Muscle of leg (tissue), 16 donors: ENCODE results near the gene FBH1. TPM values are rescaled to one million over a fixed set of nuclear protein-coding genes. Genes with fewer than 3 reads are reported as not detected.
"Not testable (repeated sequence)": the region's sequence is repeated elsewhere in the genome, so short reads cannot be mapped to it uniquely, and the experiment has no call there.

Source experiments
- DNase-seq: peaks from one replicate; pipeline ENCODE4 v3.0.0; 2013
- H3K27ac ChIP-seq: one replicate; pipeline ENCODE4 v1.5.1; 2013; ENCODE audit warnings: mild to moderate bottlenecking, low read length, control low read depth
- H3K27me3 ChIP-seq: one replicate; pipeline ENCODE4 v1.6.1; 2013; ENCODE audit warnings: low read length; ENCODE audit not compliant: control insufficient read depth, insufficient read depth
- H3K36me3 ChIP-seq: one replicate; pipeline ENCODE4 v1.6.1; 2013; ENCODE audit warnings: low read length; ENCODE audit not compliant: control insufficient read depth, insufficient read depth
- H3K4me1 ChIP-seq: one replicate; pipeline ENCODE4 v1.6.1; 2013; ENCODE audit warnings: low read length; ENCODE audit not compliant: control insufficient read depth, insufficient read depth
- H3K4me3 ChIP-seq: one replicate; pipeline ENCODE4 v1.5.1; 2013; ENCODE audit warnings: low read length, control low read depth
- H3K9me3 ChIP-seq: replicated peaks from 2 replicates; pipeline ENCODE4 v1.6.1; 2013; ENCODE audit warnings: low read depth, low read length; ENCODE audit not compliant: control insufficient read depth
- WGBS: methylation state at CpG from one replicate; pipeline ENCODE4 v1.1.5; 2013; ENCODE audit warnings: missing lambda C conversion rate; ENCODE audit not compliant: insufficient coverage; 5-methylcytosine and 5-hydroxymethylcytosine counted together
- long read RNA-seq, 11 donors: transcript quantifications; one replicate each; lab custom pipeline, GENCODE V29; 2026
- polyA plus RNA-seq, 8 donors: library from polyadenylated mRNA; unstranded; fragments of 120-200 nt; gene quantifications; one replicate each; pipeline versions ENCODE4 v1.2.1 to v1.2.3, GENCODE V29; 2013; ENCODE audit warnings: inconsistent platforms in 1 of 8, low replicate concordance in 1 of 8; ENCODE audit not compliant: insufficient read length in 8 of 8, insufficient read depth in 1 of 8
- total RNA-seq: library from RNA; stranded (reverse); fragments of 120-200 nt; gene quantifications from one replicate; pipeline ENCODE4 v1.2.4, GENCODE V29; 2013

The FBH1 gene
- total RNA-seq (56.9 TPM), polyA plus RNA-seq (10 to 100 TPM; 45.8 to 57.7 (median 52.1) TPM)
- long read RNA-seq, donor 1, partial matches to known transcripts, result 20 of 21 reads
- long read RNA-seq, donor 1, other reads (novel, unspliced or antisense), result 0 of 21 reads
- long read RNA-seq, donor 2, result 0 reads
- long read RNA-seq, donor 3, transcript FBH1-201 (21 exons, 3,560 nt), result major isoform, 7 of 34 reads
- long read RNA-seq, donor 3, partial matches to known transcripts, result 25 of 34 reads
- long read RNA-seq, donor 3, other reads (novel, unspliced or antisense), result 0 of 34 reads
- long read RNA-seq, donor 4, partial matches to known transcripts, result 0 of 3 reads
- long read RNA-seq, donor 4, other reads (novel, unspliced or antisense), result 0 of 3 reads
- long read RNA-seq, donor 5, transcript FBH1-201 (21 exons, 3,560 nt), result major isoform, 5 of 55 reads
- long read RNA-seq, donor 5, partial matches to known transcripts, result 49 of 55 reads
- long read RNA-seq, donor 5, other reads (novel, unspliced or antisense), result 0 of 55 reads
- long read RNA-seq, donor 6, transcript FBH1-201 (21 exons, 3,560 nt), result major isoform, 5 of 14 reads
- long read RNA-seq, donor 6, partial matches to known transcripts, result 7 of 14 reads
- long read RNA-seq, donor 6, other reads (novel, unspliced or antisense), result 0 of 14 reads
- long read RNA-seq, donor 7, partial matches to known transcripts, result 20 of 21 reads
- long read RNA-seq, donor 7, other reads (novel, unspliced or antisense), result 0 of 21 reads
- long read RNA-seq, donor 8, partial matches to known transcripts, result 0 of 2 reads
- long read RNA-seq, donor 8, other reads (novel, unspliced or antisense), result 0 of 2 reads
- long read RNA-seq, donor 9, partial matches to known transcripts, result 12 of 13 reads
- long read RNA-seq, donor 9, other reads (novel, unspliced or antisense), result 0 of 13 reads
- long read RNA-seq, donor 10, partial matches to known transcripts, result 5 of 6 reads
- long read RNA-seq, donor 10, other reads (novel, unspliced or antisense), result 0 of 6 reads
- long read RNA-seq, donor 11, partial matches to known transcripts, result 12 of 12 reads
- long read RNA-seq, donor 11, other reads (novel, unspliced or antisense), result 0 of 12 reads

DNA sequence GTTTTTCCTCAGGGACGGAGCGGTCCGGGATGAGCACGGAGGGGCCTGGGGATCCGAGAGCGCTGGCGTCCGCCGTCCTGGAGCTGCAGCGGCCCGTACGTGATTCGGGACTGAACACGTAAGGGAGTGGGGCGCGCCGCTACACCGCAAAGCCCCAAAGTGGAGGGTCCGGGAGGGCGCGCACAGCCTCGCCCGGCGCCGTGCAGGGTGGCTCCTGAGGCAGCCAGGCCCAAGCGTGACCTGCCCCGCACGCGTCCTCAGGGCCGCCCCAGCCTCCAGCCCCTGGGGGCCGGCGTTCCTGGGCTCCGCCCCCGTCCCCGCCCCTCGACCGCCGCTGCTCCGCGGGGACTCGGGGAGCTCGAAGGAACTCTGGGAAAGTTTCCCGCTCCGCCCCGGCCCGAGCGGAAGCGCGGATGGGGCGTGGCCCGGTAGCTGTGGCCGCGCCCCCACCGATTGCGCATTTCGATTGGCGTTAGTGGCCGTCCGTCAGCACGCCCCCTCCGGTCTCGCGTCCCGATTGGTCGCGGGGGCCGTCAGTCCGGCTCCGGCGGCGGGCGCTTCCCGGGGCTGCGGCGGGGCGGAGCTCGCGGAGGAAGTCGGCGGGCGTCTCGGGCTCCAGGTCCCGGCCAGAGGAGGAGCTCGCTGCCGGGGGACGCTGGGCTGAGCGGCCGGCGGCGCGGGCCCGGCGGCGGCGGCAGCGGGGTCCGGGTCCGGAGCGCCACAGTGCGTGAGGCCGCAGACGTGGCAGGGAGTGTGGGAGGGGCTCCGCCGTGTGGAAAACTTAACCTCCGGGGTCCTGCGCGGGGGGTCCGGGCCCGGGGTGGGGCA, at the start of gene FBH1, which contains the start of gene ANKRD16:
Gene FBH1, plus strand, starts transcription at position 620 of the 828 bp plus-strand sequence. Its CDS starts 103 bp downstream, at position 723.
Gene ANKRD16, minus strand, starts transcription at position 270 of the 828 bp plus-strand sequence. CDS start 539 bp downstream, outside the sequence.
- DNase-seq, result peak; percentile 100
- Histone ChIP-seq H3K27ac (peak within 1 kb of the TSS; percentile 74), H3K4me3 (peak within 1 kb of the TSS; percentile 81), H3K4me1 (peaks cover 26% of the 10 kb centered on the region), H3K36me3 (peaks cover 28% of the 10 kb centered on the region), H3K27me3 (no peaks in the 10 kb centered on the region), H3K9me3 (no peaks in the 10 kb centered on the region)
- under 1% methylated on average over 109 of the region's 109 CpGs for WGBS

DNA sequence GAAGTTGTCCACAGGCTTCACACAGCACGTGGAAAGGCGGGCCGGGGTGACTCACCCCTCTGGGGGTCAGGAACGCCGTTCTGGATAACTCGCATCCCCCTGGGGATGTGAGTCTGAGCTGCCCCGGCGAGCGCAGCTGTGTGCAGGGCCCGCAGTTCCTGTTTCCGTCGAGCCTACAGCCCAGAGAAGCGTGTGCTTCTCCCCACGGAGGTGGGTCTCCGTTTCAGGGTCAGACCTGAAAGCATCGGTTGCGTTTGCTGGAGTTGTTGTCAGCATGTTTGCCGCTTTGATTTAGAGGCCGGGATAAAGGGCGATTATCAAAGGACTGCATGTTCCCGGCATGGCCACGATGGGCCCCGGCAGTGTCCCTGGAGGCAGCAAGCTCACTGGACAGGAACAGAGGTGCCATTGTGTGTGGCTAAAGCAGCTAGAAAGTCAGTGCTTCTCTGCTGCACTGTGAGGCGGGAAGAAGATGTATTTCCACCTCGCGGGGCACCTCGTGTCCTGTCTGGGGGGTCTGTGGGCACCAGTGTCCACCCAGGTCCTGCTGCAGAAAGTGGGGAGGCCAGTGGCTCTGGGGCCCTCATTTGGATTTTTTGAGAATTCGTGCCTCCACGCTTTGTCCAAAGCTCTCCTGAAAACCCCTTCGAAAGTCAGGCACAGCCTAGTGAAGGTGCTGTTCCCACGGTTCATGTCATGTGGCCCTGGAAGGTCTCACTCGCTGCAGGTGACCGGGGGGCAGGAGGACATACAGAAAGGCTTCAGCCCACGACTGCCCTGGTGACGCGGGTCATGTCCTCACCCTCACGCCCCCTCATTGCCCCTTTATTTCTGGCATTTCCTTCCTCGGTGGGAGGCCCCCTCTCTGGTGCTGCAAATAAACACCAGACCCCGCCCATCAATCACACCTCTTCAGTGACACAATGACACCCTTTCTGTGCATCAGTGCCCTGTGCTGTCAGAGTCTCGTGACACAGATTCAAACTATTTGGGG, 49.4 kb upstream of the FBH1 start:
- peaks cover 7% of the 10 kb centered on the region for H3K4me1 ChIP-seq
- H3K4me3 ChIP-seq, result peak overlapping the region; percentile 11
- no peaks in the 10 kb centered on the region for H3K9me3 ChIP-seq
- WGBS, result 22% methylated on average over 37 of the region's 40 CpGs
- H3K27me3 ChIP-seq, result peaks cover 5% of the 10 kb centered on the region
- no peaks in the 10 kb centered on the region for H3K36me3 ChIP-seq
- peak; percentile 64 for DNase-seq
- H3K27ac ChIP-seq, result peak overlapping the region; percentile 29

DNA sequence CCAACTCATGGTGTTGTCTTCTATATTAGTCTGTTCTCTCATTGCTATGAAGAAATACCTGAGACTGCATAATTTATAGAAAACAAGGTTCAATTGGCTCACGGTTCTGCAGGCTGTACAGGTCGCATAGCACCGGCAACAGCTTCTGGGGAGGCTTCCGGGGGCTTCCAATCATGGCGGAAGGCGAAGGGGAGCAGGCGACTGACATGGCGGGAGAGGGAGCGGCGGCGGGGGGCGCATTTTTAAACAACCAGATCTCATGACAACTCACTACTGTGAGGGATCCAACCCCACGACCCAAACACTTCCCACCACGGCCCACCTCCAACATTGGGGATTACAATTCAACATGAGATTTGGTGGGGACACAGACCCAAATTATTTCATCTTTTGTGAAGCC, 48.1 kb upstream of the FBH1 start:
- H3K36me3 ChIP-seq, result no peaks in the 10 kb centered on the region
- peaks cover 5% of the 10 kb centered on the region for H3K27me3 ChIP-seq
- WGBS, result 90% methylated on average over 9 of the region's 14 CpGs
- H3K4me1 ChIP-seq, result peaks cover 7% of the 10 kb centered on the region
- DNase-seq, result no peak
- H3K9me3 ChIP-seq, result no peaks in the 10 kb centered on the region
- no peak overlapping the region for H3K4me3 ChIP-seq
- no peak overlapping the region for H3K27ac ChIP-seq

DNA sequence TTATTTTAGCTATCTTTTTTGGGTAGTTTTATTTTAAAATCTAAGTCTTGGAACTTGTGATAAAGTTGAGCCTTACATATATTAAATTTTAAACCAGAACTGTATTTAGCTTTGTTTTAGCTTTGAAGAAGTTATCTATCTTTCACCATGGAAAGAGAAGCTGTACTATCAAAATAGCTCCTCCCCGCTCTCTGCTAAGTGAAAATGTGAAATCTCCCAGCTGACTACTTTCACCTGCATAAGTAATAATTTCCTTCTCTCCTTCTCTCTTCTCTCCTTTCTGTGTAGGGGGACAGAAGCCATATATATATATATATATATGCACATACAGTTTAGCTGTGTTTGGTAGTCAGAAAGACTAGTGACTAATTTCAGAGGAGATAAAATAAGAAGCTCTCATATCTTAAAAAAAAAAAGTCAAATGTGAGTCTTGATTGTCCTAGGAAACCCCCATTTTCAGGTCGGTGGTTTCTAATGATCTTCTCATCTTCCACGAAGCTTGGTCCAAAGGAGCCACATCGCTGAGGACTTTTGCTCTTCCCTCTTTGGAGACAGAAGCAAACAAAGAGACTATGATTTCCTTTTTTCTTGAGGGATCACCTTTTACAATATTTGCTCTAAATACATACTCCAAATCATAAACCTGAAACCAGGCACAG, 46.2 kb upstream of the FBH1 start:
- Histone ChIP-seq H3K4me3 (no peak overlapping the region), H3K27me3 (peaks cover 5% of the 10 kb centered on the region), H3K4me1 (peaks cover 7% of the 10 kb centered on the region), H3K36me3 (no peaks in the 10 kb centered on the region), H3K27ac (no peak overlapping the region), H3K9me3 (no peaks in the 10 kb centered on the region)
- DNase-seq, result no peak
- WGBS, result 82% methylated on average over 3 of the region's 4 CpGs

DNA sequence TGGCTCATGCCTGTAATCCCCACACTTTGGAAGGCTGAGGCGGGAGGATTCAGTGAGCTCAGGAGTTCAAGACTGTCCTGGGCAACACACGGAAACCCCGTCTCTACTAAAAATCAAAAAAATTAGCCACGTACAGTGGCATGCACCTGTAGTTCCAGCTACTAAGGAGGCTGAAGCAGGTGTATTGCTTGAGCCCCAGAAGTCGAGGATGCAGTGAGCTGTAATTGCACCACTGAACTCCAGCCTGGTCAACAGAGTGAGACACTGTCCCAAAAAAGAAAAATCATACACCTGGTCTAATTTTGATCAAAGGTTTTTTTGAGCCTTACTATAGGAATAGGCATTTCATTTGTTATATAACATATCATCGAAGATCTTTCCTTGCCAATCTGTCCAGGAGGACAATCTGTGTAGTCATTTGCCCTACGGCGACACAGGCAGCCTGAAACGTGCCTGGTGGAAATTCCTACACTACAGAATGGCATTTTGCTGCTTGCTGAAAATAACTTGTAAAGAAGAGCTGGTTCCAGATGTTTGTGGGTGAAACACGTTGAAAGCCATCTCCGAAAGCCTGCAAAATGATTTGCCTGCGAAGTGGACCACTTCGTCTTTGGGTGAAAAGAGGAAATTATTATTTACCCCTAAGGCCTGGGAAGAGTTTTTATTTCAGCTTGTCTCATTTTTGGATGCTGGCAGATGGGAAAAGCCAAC, 45.5 kb upstream of the FBH1 start:
- H3K27ac ChIP-seq, result no peak overlapping the region
- no peaks in the 10 kb centered on the region for H3K36me3 ChIP-seq
- no peak for DNase-seq
- H3K27me3 ChIP-seq, result peaks cover 4% of the 10 kb centered on the region
- WGBS, result 73% methylated on average over 5 of the region's 13 CpGs
- H3K4me3 ChIP-seq, result no peak overlapping the region
- H3K4me1 ChIP-seq, result peaks cover 7% of the 10 kb centered on the region
- H3K9me3 ChIP-seq, result no peaks in the 10 kb centered on the region

DNA sequence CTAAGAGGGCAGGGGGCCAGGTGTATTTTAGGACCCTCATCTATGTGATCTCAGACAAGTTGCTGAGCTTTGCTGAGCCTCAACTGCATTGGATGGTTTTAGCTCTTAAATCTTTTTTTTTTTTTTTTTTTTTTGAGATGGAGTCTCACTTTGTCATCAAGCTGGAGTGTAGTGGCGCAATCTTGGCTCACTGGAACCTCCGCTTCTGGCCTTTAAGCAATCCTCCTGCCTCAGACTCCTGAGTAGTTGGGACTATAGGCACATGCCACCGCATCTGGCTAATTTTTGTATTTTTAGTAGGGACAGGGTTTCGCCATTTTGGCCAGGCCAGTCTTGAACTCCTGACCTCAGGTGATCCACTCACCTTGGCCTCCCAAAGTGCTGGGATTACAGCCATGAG, 43.4 kb upstream of the FBH1 start:
- peak overlapping the region; percentile 74 for H3K27ac ChIP-seq
- H3K4me3 ChIP-seq, H3K27me3 ChIP-seq, H3K36me3 ChIP-seq, H3K4me1 ChIP-seq, H3K9me3 ChIP-seq, DNase-seq: not testable (repeated sequence)
- 100% methylated on average over 1 of the region's 4 CpGs for WGBS

DNA sequence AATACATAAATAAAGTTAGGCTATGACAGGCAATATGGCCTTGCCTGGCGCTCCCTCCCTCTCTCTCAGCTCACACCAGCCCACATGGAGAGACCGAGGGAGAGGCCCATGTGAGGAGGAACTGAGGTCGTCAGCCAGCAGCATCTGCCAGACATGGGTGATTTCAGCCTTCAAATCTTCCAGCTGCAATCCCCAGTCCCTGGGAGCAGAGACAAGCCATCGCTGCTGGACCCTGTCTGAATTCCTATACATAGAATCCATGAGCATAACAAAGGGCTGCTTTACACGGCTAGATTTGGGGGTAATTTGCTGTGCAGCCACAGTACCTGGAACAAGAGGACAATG, 35.9 kb upstream of the FBH1 start:
- Histone ChIP-seq H3K4me1 (peaks cover 5% of the 10 kb centered on the region), H3K9me3 (no peaks in the 10 kb centered on the region), H3K27me3 (no peaks in the 10 kb centered on the region), H3K27ac (no peak overlapping the region), H3K36me3 (no peaks in the 10 kb centered on the region), H3K4me3 (no peak overlapping the region)
- peak; percentile 89 for DNase-seq
- WGBS, result 0% methylated on average over 1 of the region's 5 CpGs
